Activated naive CD4-positive, alpha-beta T cell treated with anti-CD3 and anti-CD28 coated beads for 36 hours (primary cell): ENCODE results near the gene SCAF11. TPM values are rescaled to one million over a fixed set of nuclear protein-coding genes. Genes with fewer than 3 reads are reported as not detected.
A peak's percentile ranks its signal among the peaks of the same experiment; 100 is the strongest.
"Not testable (repeated sequence)": the region's sequence is repeated elsewhere in the genome, so short reads cannot be mapped to it uniquely, and the experiment has no call there.

Experiments used
- CTCF ChIA-PET: fragments of 350-600 bp; sonication (Branson Sonifier 250); formaldehyde crosslinking; loops from one replicate; lab custom pipeline; 2021; ENCODE audit warnings: antibody characterized with exemption; lab: Charles Lee
- DNase-seq: peaks from one replicate; pipeline ENCODE4 v3.0.0-alpha.2; 2020
- H3K27ac Mint-ChIP-seq: one replicate; pipeline ENCODE4 v1.8.0; 2021; ENCODE audit warnings: mild to moderate bottlenecking, mixed read lengths
- H3K27me3 Mint-ChIP-seq: one replicate; pipeline ENCODE4 v1.8.0; 2021; ENCODE audit warnings: low read depth, mixed read lengths
- H3K36me3 Mint-ChIP-seq: one replicate; pipeline ENCODE4 v1.8.0; 2021; ENCODE audit warnings: low read depth, mixed read lengths
- H3K4me1 Mint-ChIP-seq: one replicate; pipeline ENCODE4 v1.8.0; 2021; ENCODE audit warnings: low read depth, mixed read lengths
- H3K4me3 Mint-ChIP-seq: one replicate; pipeline ENCODE4 v1.8.0; 2021; ENCODE audit warnings: mild to moderate bottlenecking, moderate library complexity, mixed read lengths
- H3K9me3 Mint-ChIP-seq: one replicate; pipeline ENCODE4 v1.8.0; 2021; ENCODE audit warnings: mixed read lengths
- intact Hi-C: fragments of 100-400 bp; cut with micrococcal nuclease; formaldehyde crosslinking; loops from one replicate; pipeline ENCODE4 v1.15.1; 2023
- total RNA-seq, 2 experiments: library from RNA; stranded (reverse); gene quantifications; one replicate each; pipeline ENCODE4 v1.2.3, GENCODE V29; 2021

SCAF11 gene
- 10 to 100 TPM; 95.0 to 97.7 TPM for total RNA-seq

- no peaks in the 10 kb centered on the region for H3K27me3 Mint-ChIP-seq
- peak within 1 kb of the TSS; percentile 99 for H3K27ac Mint-ChIP-seq
- DNase-seq: peak; percentile 100
- H3K9me3 Mint-ChIP-seq: no peaks in the 10 kb centered on the region
- intact Hi-C loops: loop anchor here (1.0 to 10.0 kb wide), 26 partner anchors 15 to 1714 kb away; partner anchors contain the start of genes ANO6, RPAP3 and SLC38A2
- H3K4me1 Mint-ChIP-seq: peaks cover 36% of the 10 kb centered on the region
- CTCF ChIA-PET: interaction anchor here (0.6 to 2.3 kb wide), 10 partner anchors 10 to 446 kb away, joined by 3 to 13 read pairs (median 4); no protein-coding TSS in a partner anchor
- peaks cover 17% of the 10 kb centered on the region for H3K36me3 Mint-ChIP-seq
- peak within 1 kb of the TSS; percentile 94 for H3K4me3 Mint-ChIP-seq
These were observed at the start of gene SCAF11 for GRCh38 chr12:45990468-45991283. Gene SCAF11 (minus strand): TSS chr12:45990574. CDS start chr12:45964167, 26,407 bp downstream.

- DNase-seq, H3K4me1 Mint-ChIP-seq, CTCF ChIA-PET, intact Hi-C loops, H3K36me3 Mint-ChIP-seq, H3K9me3 Mint-ChIP-seq, H3K4me3 Mint-ChIP-seq, H3K27ac Mint-ChIP-seq, H3K27me3 Mint-ChIP-seq: not testable (repeated sequence)
These were observed 46.7 kb upstream of the SCAF11 start for GRCh38 chr12:46037066-46037465.

- H3K9me3 Mint-ChIP-seq: peaks cover 41% of the 10 kb centered on the region
- DNase-seq: no peak
- H3K4me1 Mint-ChIP-seq: no peaks in the 10 kb centered on the region
- no peak overlapping the region for H3K27ac Mint-ChIP-seq
- intact Hi-C loops: no loop called here
- H3K36me3 Mint-ChIP-seq: peaks cover 18% of the 10 kb centered on the region
- no peak overlapping the region for H3K4me3 Mint-ChIP-seq
- CTCF ChIA-PET: no interaction called here
- peaks cover 2% of the 10 kb centered on the region for H3K27me3 Mint-ChIP-seq
These were observed 36.8 kb upstream of the SCAF11 start for GRCh38 chr12:46027172-46027571.

- Mint-ChIP-seq H3K4me3 (no peak overlapping the region), H3K36me3 (peaks cover 24% of the 10 kb centered on the region), H3K27me3 (peaks cover 8% of the 10 kb centered on the region), H3K9me3 (peaks cover 48% of the 10 kb centered on the region), H3K4me1 (no peaks in the 10 kb centered on the region), H3K27ac (no peak overlapping the region)
- no peak for DNase-seq
- intact Hi-C loops: no loop called here
- CTCF ChIA-PET: no interaction called here
These were observed 33.7 kb upstream of the SCAF11 start for GRCh38 chr12:46024099-46024498.

GRCh38 chr12:46020768-46021167, 30.4 kb upstream of the SCAF11 start:
- Mint-ChIP-seq H3K4me3 (no peak overlapping the region), H3K9me3 (peaks cover 31% of the 10 kb centered on the region), H3K27me3 (peaks cover 6% of the 10 kb centered on the region), H3K4me1 (no peaks in the 10 kb centered on the region), H3K36me3 (peaks cover 10% of the 10 kb centered on the region), H3K27ac (no peak overlapping the region)
- intact Hi-C loops: no loop called here
- DNase-seq: no peak
- CTCF ChIA-PET: interaction anchor here (0.6 kb wide), 1 partner anchor 138 kb away, joined by 3 read pairs; no protein-coding TSS in a partner anchor

- peaks cover 20% of the 10 kb centered on the region for H3K9me3 Mint-ChIP-seq
- H3K4me1 Mint-ChIP-seq, H3K27ac Mint-ChIP-seq, H3K27me3 Mint-ChIP-seq, intact Hi-C loops, H3K4me3 Mint-ChIP-seq, DNase-seq, CTCF ChIA-PET, H3K36me3 Mint-ChIP-seq: not testable (repeated sequence)
These were observed 28.3 kb upstream of the SCAF11 start for GRCh38 chr12:46018712-46019111.

GRCh38 chr12:46017866-46018375, 27.5 kb upstream of the SCAF11 start:
- H3K36me3 Mint-ChIP-seq, H3K4me1 Mint-ChIP-seq, DNase-seq, H3K27me3 Mint-ChIP-seq, intact Hi-C loops, CTCF ChIA-PET, H3K27ac Mint-ChIP-seq, H3K4me3 Mint-ChIP-seq: not testable (repeated sequence)
- peaks cover 16% of the 10 kb centered on the region for H3K9me3 Mint-ChIP-seq

GRCh38 chr12:46005823-46006222, 15.4 kb upstream of the SCAF11 start:
- CTCF ChIA-PET: interaction anchor here (0.6 to 1.9 kb wide), 5 partner anchors 14 to 162 kb away, joined by 3 to 8 read pairs (median 3); partner anchors contain the start of gene SCAF11
- intact Hi-C loops: loop anchor here (1.0 kb wide), 3 partner anchors 16 to 462 kb away; partner anchors contain the start of gene SCAF11
- H3K27me3 Mint-ChIP-seq: no peaks in the 10 kb centered on the region
- no peaks in the 10 kb centered on the region for H3K4me1 Mint-ChIP-seq
- no peak overlapping the region for H3K27ac Mint-ChIP-seq
- no peaks in the 10 kb centered on the region for H3K36me3 Mint-ChIP-seq
- no peaks in the 10 kb centered on the region for H3K9me3 Mint-ChIP-seq
- no peak overlapping the region for H3K4me3 Mint-ChIP-seq
- DNase-seq: no peak

GRCh38 chr12:46005151-46005797, 14.9 kb upstream of the SCAF11 start:
- Mint-ChIP-seq H3K27me3 (no peaks in the 10 kb centered on the region), H3K9me3 (no peaks in the 10 kb centered on the region), H3K27ac (no peak overlapping the region), H3K4me3 (no peak overlapping the region), H3K4me1 (no peaks in the 10 kb centered on the region), H3K36me3 (no peaks in the 10 kb centered on the region)
- DNase-seq: no peak
- intact Hi-C loops: loop anchor here (1.0 kb wide), 3 partner anchors 15 to 461 kb away; partner anchors contain the start of gene SCAF11
- CTCF ChIA-PET: interaction anchor here (0.6 to 1.9 kb wide), 11 partner anchors 14 to 1450 kb away, joined by 3 to 8 read pairs (median 3); partner anchors contain the start of gene SCAF11

GRCh38 chr12:46004715-46005114, 14.3 kb upstream of the SCAF11 start:
- intact Hi-C loops: loop anchor here (1.0 kb wide), 3 partner anchors 14 to 460 kb away; partner anchors contain the start of gene SCAF11
- no peak overlapping the region for H3K27ac Mint-ChIP-seq
- CTCF ChIA-PET: interaction anchor here (0.6 to 1.9 kb wide), 8 partner anchors 13 to 1451 kb away, joined by 3 to 8 read pairs (median 3); partner anchors contain the start of gene SCAF11

GRCh38 chr12:46000076-46000475, 9.7 kb upstream of the SCAF11 start:
- H3K4me3 Mint-ChIP-seq, H3K27me3 Mint-ChIP-seq, H3K27ac Mint-ChIP-seq, intact Hi-C loops, H3K36me3 Mint-ChIP-seq, H3K9me3 Mint-ChIP-seq, DNase-seq, CTCF ChIA-PET, H3K4me1 Mint-ChIP-seq: not testable (repeated sequence)

More at GRCh38 chr12:46004715-46005114, 14.3 kb upstream of the SCAF11 start:
- Mint-ChIP-seq H3K9me3 (no peaks in the 10 kb centered on the region), H3K4me1 (no peaks in the 10 kb centered on the region), H3K36me3 (no peaks in the 10 kb centered on the region), H3K4me3 (no peak overlapping the region), H3K27me3 (no peaks in the 10 kb centered on the region)
- no peak for DNase-seq

GRCh38 chr12:45994736-45995135, 4.4 kb upstream of the SCAF11 start:
- no peaks in the 10 kb centered on the region for H3K9me3 Mint-ChIP-seq
- H3K4me3 Mint-ChIP-seq: no peak overlapping the region
- H3K36me3 Mint-ChIP-seq: peaks cover 8% of the 10 kb centered on the region
- H3K4me1 Mint-ChIP-seq: peaks cover 4% of the 10 kb centered on the region
- no peak overlapping the region for H3K27ac Mint-ChIP-seq
- CTCF ChIA-PET: interaction anchor here (0.6 kb wide), 1 partner anchor 382 kb away, joined by 4 read pairs; no protein-coding TSS in a partner anchor
- intact Hi-C loops: loop anchor here (5.0 to 10.0 kb wide), 9 partner anchors 327 to 1710 kb away; partner anchors contain the start of gene RPAP3
- no peaks in the 10 kb centered on the region for H3K27me3 Mint-ChIP-seq
- DNase-seq: no peak
